Embryonic facial prominence (tissue), 1 donor: ENCODE measurements around the gene BBS10.
"Not testable (repeated sequence)": the region's sequence is repeated elsewhere in the genome, so short reads cannot be mapped to it uniquely, and the experiment has no call there.

ENCODE experiments used
- DNase-seq: peaks from one replicate; pipeline ENCODE4 v3.0.0-alpha.2; 2016; ENCODE audit errors: extremely low spot score

The BBS10 gene

GRCh38 chr12:76329606-76330005 is 18.6 kb downstream of the BBS10 start:
- no peak for DNase-seq

GRCh38 chr12:76329159-76329558 is 19.1 kb downstream of the BBS10 start:
- no peak for DNase-seq

- DNase-seq, result not testable (repeated sequence)
Measured at GRCh38 chr12:76319595-76320319, 28.5 kb downstream of the BBS10 start.

GRCh38 chr12:76318773-76319594 is 29.2 kb downstream of the BBS10 start:
- DNase-seq, result no peak

- DNase-seq, result no peak
Measured at GRCh38 chr12:76317976-76318375, 30.2 kb downstream of the BBS10 start.

GRCh38 chr12:76316468-76316867 is 31.7 kb downstream of the BBS10 start:
- DNase-seq, result no peak

GRCh38 chr12:76313299-76313698 is 34.9 kb downstream of the BBS10 start:
- no peak for DNase-seq

GRCh38 chr12:76312315-76312714 is 35.9 kb downstream of the BBS10 start:
- no peak for DNase-seq

- DNase-seq, result no peak
Measured at GRCh38 chr12:76311796-76312195, 36.4 kb downstream of the BBS10 start.

- DNase-seq, result no peak
Measured at GRCh38 chr12:76310110-76310509, 38.1 kb downstream of the BBS10 start.

GRCh38 chr12:76308866-76309265 is 39.3 kb downstream of the BBS10 start:
- no peak for DNase-seq

GRCh38 chr12:76307083-76307482 is 41.1 kb downstream of the BBS10 start:
- DNase-seq, result no peak

- DNase-seq, result no peak
Measured at GRCh38 chr12:76303989-76304460, 44.2 kb downstream of the BBS10 start.

GRCh38 chr12:76303365-76303764 is 44.9 kb downstream of the BBS10 start:
- no peak for DNase-seq

- DNase-seq, result no peak
Measured at GRCh38 chr12:76300297-76300665, 47.9 kb downstream of the BBS10 start.

- no peak for DNase-seq
Measured at GRCh38 chr12:76299536-76300296, 48.5 kb downstream of the BBS10 start.
